WTC11 (cell line): ENCODE data around the gene CISTR. TPM values are rescaled to one million over a fixed set of nuclear protein-coding genes. Genes with fewer than 3 reads are reported as not detected.

Experiments used
- ATAC-seq: fragments of 200-7000 bp; cut with Tn5 transposase; 2 replicates; pipeline ENCODE4 v1.10.0; 2021; ENCODE audit warnings: mild to moderate bottlenecking, moderate library complexity
- Bru-seq: library from RNA; stranded (reverse); fragments of 400-500 nt; gene quantifications from one replicate; lab custom pipeline; 2021; lab: Mats Ljungman, UMichigan
- CTCF ChIA-PET: fragments of 300-600 bp; sonication (Branson Sonifier 250); formaldehyde crosslinking; loops from one replicate; lab custom pipeline; 2021; ENCODE audit warnings: antibody characterized with exemption; lab: Charles Lee
- POLR2A ChIA-PET: fragments of 350-600 bp; sonication (Branson Sonifier 250); formaldehyde crosslinking; loops from one replicate; lab custom pipeline; 2021; ENCODE audit warnings: antibody characterized with exemption; lab: Charles Lee
- DNase-seq: peaks from one replicate; pipeline ENCODE4 v3.0.0; 2021; ENCODE audit warnings: low spot score
- H3K27ac Mint-ChIP-seq: 2 replicates; pipeline ENCODE4 v1.8.0; 2021; ENCODE audit warnings: mixed read lengths
- H3K27me3 Mint-ChIP-seq: 2 replicates; pipeline ENCODE4 v1.8.0; 2021; ENCODE audit warnings: low read depth, mild to moderate bottlenecking, moderate library complexity, mixed read lengths
- H3K36me3 Mint-ChIP-seq: 2 replicates; pipeline ENCODE4 v1.8.0; 2021; ENCODE audit warnings: mixed read lengths
- H3K4me1 Mint-ChIP-seq: 2 replicates; pipeline ENCODE4 v1.8.0; 2022; ENCODE audit warnings: mixed read lengths
- H3K4me3 Mint-ChIP-seq: 2 replicates; pipeline ENCODE4 v1.8.0; 2021; ENCODE audit warnings: mild to moderate bottlenecking, moderate library complexity, mixed read lengths
- H3K9me3 Mint-ChIP-seq: 2 replicates; pipeline ENCODE4 v1.8.0; 2021; ENCODE audit warnings: mixed read lengths
- FOXP1 ChIP-seq: sonication (generic); formaldehyde crosslinking; IDR thresholded peaks from 2 replicates; pipeline ENCODE4 v1.8.0; 2022; ENCODE audit warnings: missing genetic modification reagents, mild to moderate bottlenecking, moderate library complexity, borderline replicate concordance
- GABPB1 ChIP-seq: sonication (generic); formaldehyde crosslinking; IDR thresholded peaks from 2 replicates; pipeline ENCODE4 v1.8.1; 2023; ENCODE audit warnings: mild to moderate bottlenecking, missing genetic modification reagents
- SOX15 ChIP-seq: fragments of 250-450 bp; sonication (Bioruptor Pico); IDR thresholded peaks from 2 replicates; pipeline ENCODE4 v1.9.0; 2021; ENCODE audit warnings: mild to moderate bottlenecking
- SP1 ChIP-seq: sonication (generic); formaldehyde crosslinking; conservative IDR thresholded peaks from 2 replicates; pipeline ENCODE4 v1.8.1; 2022; ENCODE audit warnings: missing genetic modification reagents
- ZNF396 ChIP-seq: fragments of 250-450 bp; sonication (Bioruptor Pico); IDR thresholded peaks from 2 replicates; pipeline ENCODE4 v1.8.0; 2021; ENCODE audit warnings: mild to moderate bottlenecking, moderate library complexity, borderline replicate concordance
- long read RNA-seq, 3 experiments: library from RNA in 1 of 3; library from capped mRNA in 1 of 3; library from polyadenylated mRNA in 1 of 3; unstranded in 2 of 3; stranded (forward) in 1 of 3; transcript quantifications; one replicate each; pipeline ENCODE4 v2.0.0, GENCODE V29; 2021
- total RNA-seq: library from RNA; stranded (reverse); gene quantifications from 3 replicates; pipeline ENCODE4 v1.2.3, GENCODE V29; 2021
- TF ChIP-seq, protein P1 (sequence below): sonication (generic); formaldehyde crosslinking; IDR thresholded peaks from 2 replicates; pipeline ENCODE4 v1.8.1; 2022; ENCODE audit warnings: mild to moderate bottlenecking, moderate library complexity, missing genetic modification reagents
- TF ChIP-seq, protein P2 (sequence below): sonication (generic); formaldehyde crosslinking; IDR thresholded peaks from 2 replicates; pipeline ENCODE4 v1.8.1; 2023; ENCODE audit warnings: mild to moderate bottlenecking, moderate library complexity, missing genetic modification reagents
- TF ChIP-seq, protein P3 (sequence below): sonication (generic); formaldehyde crosslinking; IDR thresholded peaks from 2 replicates; pipeline ENCODE4 v1.8.1; 2023; ENCODE audit warnings: mild to moderate bottlenecking, missing genetic modification reagents
- TF ChIP-seq, protein P4 (sequence below): sonication (generic); formaldehyde crosslinking; IDR thresholded peaks from 2 replicates; pipeline ENCODE4 v1.8.0; 2022; ENCODE audit warnings: missing genetic modification reagents
- TF ChIP-seq, protein P5 (sequence below): sonication (generic); formaldehyde crosslinking; conservative IDR thresholded peaks from 2 replicates; pipeline ENCODE4 v1.8.1; 2022; ENCODE audit warnings: mild to moderate bottlenecking, missing genetic modification reagents
- TF ChIP-seq, protein P6 (sequence below): sonication (generic); formaldehyde crosslinking; IDR thresholded peaks from 2 replicates; pipeline ENCODE4 v1.8.0; 2022; ENCODE audit warnings: mild to moderate bottlenecking, missing genetic modification reagents

Gene CISTR
- total RNA-seq: 0.81 TPM in 1 of 3 replicates, not detected in the others
- percentile 36 among the genes with signal in this experiment for Bru-seq, nascent RNA
- long read RNA-seq, experiment 1, partial matches to known transcripts: 0 of 2 reads
- long read RNA-seq, experiment 1, other reads (novel, unspliced or antisense): 2 of 2 reads
- long read RNA-seq, experiment 2, partial matches to known transcripts: 1 of 2 reads
- long read RNA-seq, experiment 2, other reads (novel, unspliced or antisense): 1 of 2 reads
- long read RNA-seq, experiment 3, partial matches to known transcripts: 0 of 5 reads
- long read RNA-seq, experiment 3, other reads (novel, unspliced or antisense): 5 of 5 reads

DNA sequence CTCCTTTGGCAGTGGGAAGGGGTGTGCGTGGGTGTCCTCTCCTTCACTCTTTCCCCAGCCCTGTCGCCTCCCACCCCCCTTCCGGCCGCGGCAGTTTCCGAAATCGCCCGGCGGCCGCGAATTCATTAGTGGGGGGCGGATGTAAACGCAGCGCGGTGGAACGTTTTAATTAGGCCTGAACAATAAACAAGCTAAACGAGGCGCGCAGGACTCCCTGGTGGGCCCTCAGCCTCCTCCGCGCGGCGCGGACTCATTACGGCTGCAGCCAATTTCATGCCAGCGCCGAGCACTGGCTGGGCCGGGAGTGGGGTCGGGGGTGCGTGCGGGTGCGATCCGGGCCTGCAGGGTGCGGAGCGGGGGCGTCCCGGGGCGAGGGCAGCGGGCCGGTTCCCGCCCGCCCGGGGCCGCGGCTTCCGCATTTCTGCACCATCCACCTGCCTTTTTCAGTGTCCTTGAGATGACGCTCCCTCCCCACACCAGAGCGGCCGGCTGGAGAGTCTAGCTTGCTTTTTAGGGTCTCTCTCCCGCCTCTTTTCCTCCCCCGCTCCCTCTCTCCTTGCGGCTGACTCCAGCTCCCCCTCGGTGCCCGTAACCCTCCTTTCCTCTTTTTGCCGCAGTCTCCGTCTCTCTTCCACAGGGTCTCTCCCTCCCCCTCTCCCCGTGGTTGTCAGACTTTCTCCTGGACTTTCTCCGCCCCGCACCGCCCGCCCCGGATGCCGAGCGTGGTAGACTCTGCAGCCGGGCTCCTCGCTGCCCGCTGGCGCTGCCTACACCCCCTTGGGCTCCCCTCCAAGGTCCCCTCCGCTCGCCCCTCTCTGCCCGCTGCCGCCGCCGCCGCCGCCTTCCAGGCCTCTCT lies at the start of gene CISTR:
TSS of gene CISTR (minus strand) at position 644 of the 856 bp plus-strand sequence.
- TF ChIP-seq, protein P1, sequence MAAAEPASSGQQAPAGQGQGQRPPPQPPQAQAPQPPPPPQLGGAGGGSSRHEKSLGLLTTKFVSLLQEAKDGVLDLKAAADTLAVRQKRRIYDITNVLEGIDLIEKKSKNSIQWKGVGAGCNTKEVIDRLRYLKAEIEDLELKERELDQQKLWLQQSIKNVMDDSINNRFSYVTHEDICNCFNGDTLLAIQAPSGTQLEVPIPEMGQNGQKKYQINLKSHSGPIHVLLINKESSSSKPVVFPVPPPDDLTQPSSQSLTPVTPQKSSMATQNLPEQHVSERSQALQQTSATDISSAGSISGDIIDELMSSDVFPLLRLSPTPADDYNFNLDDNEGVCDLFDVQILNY (CRISPR knock-in tag): peak; percentile 33; the same call in 1 of the 2 replicates
- TF ChIP-seq SOX15 (no peak), SP1 (CRISPR knock-in tag) (0 out of 2 replicates have a peak, but pooled peaks have one; percentile 12), ZNF396 (no peak)
- TF ChIP-seq, protein P2, sequence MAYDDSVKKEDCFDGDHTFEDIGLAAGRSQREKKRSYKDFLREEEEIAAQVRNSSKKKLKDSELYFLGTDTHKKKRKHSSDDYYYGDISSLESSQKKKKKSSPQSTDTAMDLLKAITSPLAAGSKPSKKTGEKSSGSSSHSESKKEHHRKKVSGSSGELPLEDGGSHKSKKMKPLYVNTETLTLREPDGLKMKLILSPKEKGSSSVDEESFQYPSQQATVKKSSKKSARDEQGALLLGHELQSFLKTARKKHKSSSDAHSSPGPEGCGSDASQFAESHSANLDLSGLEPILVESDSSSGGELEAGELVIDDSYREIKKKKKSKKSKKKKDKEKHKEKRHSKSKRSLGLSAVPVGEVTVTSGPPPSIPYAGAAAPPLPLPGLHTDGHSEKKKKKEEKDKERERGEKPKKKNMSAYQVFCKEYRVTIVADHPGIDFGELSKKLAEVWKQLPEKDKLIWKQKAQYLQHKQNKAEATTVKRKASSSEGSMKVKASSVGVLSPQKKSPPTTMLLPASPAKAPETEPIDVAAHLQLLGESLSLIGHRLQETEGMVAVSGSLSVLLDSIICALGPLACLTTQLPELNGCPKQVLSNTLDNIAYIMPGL (CRISPR knock-in tag): peak; percentile 61; the same call in 1 of the 2 replicates
- TF ChIP-seq, protein P3, sequence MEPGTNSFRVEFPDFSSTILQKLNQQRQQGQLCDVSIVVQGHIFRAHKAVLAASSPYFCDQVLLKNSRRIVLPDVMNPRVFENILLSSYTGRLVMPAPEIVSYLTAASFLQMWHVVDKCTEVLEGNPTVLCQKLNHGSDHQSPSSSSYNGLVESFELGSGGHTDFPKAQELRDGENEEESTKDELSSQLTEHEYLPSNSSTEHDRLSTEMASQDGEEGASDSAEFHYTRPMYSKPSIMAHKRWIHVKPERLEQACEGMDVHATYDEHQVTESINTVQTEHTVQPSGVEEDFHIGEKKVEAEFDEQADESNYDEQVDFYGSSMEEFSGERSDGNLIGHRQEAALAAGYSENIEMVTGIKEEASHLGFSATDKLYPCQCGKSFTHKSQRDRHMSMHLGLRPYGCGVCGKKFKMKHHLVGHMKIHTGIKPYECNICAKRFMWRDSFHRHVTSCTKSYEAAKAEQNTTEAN (CRISPR knock-in tag): 0 out of 2 replicates have a peak, but pooled peaks have one; percentile 20
- TF ChIP-seq, protein P4, sequence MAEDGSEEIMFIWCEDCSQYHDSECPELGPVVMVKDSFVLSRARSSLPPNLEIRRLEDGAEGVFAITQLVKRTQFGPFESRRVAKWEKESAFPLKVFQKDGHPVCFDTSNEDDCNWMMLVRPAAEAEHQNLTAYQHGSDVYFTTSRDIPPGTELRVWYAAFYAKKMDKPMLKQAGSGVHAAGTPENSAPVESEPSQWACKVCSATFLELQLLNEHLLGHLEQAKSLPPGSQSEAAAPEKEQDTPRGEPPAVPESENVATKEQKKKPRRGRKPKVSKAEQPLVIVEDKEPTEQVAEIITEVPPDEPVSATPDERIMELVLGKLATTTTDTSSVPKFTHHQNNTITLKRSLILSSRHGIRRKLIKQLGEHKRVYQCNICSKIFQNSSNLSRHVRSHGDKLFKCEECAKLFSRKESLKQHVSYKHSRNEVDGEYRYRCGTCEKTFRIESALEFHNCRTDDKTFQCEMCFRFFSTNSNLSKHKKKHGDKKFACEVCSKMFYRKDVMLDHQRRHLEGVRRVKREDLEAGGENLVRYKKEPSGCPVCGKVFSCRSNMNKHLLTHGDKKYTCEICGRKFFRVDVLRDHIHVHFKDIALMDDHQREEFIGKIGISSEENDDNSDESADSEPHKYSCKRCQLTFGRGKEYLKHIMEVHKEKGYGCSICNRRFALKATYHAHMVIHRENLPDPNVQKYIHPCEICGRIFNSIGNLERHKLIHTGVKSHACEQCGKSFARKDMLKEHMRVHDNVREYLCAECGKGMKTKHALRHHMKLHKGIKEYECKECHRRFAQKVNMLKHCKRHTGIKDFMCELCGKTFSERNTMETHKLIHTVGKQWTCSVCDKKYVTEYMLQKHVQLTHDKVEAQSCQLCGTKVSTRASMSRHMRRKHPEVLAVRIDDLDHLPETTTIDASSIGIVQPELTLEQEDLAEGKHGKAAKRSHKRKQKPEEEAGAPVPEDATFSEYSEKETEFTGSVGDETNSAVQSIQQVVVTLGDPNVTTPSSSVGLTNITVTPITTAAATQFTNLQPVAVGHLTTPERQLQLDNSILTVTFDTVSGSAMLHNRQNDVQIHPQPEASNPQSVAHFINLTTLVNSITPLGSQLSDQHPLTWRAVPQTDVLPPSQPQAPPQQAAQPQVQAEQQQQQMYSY (CRISPR knock-in tag): peak; percentile 21; the same call in 1 of the 2 replicates
- TF ChIP-seq, protein P5, sequence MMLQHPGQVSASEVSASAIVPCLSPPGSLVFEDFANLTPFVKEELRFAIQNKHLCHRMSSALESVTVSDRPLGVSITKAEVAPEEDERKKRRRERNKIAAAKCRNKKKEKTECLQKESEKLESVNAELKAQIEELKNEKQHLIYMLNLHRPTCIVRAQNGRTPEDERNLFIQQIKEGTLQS: no peak
- TF ChIP-seq, protein P6, sequence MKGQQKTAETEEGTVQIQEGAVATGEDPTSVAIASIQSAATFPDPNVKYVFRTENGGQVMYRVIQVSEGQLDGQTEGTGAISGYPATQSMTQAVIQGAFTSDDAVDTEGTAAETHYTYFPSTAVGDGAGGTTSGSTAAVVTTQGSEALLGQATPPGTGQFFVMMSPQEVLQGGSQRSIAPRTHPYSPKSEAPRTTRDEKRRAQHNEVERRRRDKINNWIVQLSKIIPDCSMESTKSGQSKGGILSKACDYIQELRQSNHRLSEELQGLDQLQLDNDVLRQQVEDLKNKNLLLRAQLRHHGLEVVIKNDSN (CRISPR knock-in tag): no peak
- TF ChIP-seq, all 79 proteins: peak for 5
- POLR2A ChIA-PET: interaction anchor here (0.5 to 0.6 kb wide), 2 partner anchors 491 to 500 kb away, joined by 4 read pairs; no protein-coding TSS in a partner anchor
- Mint-ChIP-seq H3K27me3 (no peaks in the 10 kb centered on the region), H3K27ac (peak within 1 kb of the TSS; percentile 14; the same call in 1 of the 2 replicates), H3K36me3 (no peaks in the 10 kb centered on the region), H3K4me3 (no peak within 1 kb of the TSS), H3K9me3 (no peaks in the 10 kb centered on the region), H3K4me1 (no peaks in the 10 kb centered on the region)
- CTCF ChIA-PET: interaction anchor here (0.9 to 3.6 kb wide), 7 partner anchors 9 to 449 kb away, joined by 4 to 24 read pairs (median 8); partner anchors contain the start of gene ATP5MC2
- DNase-seq (peak; percentile 45), ATAC-seq (peak; percentile 4)

DNA sequence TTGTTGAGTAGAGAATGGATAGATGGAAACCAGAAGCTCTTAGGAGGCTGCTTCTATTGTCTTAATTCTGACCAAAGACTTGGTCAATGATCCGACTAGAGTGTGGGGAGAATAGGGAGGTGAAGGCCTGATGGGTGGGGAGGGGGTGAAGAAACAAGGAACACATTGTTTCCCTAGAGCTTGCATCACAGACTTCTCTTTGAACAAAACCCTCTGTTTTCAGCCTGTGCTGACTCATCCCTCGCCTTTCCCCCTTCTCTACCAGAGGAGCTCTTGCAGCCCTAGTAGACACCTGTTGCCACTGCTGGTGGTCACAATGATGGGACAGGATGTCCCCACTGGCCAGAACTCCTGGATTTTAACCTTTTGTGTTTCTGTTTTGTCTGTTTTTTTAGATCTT lies 46.8 kb upstream of the CISTR start:
- H3K36me3 Mint-ChIP-seq: no peaks in the 10 kb centered on the region
- H3K4me1 Mint-ChIP-seq: peaks cover 9% of the 10 kb centered on the region
- H3K4me3 Mint-ChIP-seq: no peak overlapping the region
- no peak for ATAC-seq
- ChIA-PET CTCF (interaction anchor here (1.0 kb wide), 1 partner anchor 52 kb away, joined by 3 read pairs; no protein-coding TSS in a partner anchor), POLR2A (no interaction called here)
- DNase-seq: no peak
- peaks cover 23% of the 10 kb centered on the region for H3K27me3 Mint-ChIP-seq
- TF ChIP-seq GABPB1 (CRISPR knock-in tag) (peak; percentile 90), FOXP1 (CRISPR knock-in tag) (no peak)
- TF ChIP-seq, protein P2 (CRISPR knock-in tag): no peak
- H3K27ac Mint-ChIP-seq: no peak overlapping the region
- H3K9me3 Mint-ChIP-seq: no peaks in the 10 kb centered on the region
